HFF-Myc (cell line): ENCODE measurements around the gene PNPLA6.

ENCODE experiments used
- DNase-seq: peaks from one replicate; pipeline ENCODE4 v3.0.0-alpha.2; 2011; ENCODE audit warnings: low read depth; ENCODE audit errors: extremely low read depth
- H3K4me3 ChIP-seq: replicated peaks from 2 replicates; pipeline ENCODE4 v1.5.1; 2011; ENCODE audit warnings: low read depth, mild to moderate bottlenecking, control low read depth, low read length
- CTCF ChIP-seq: IDR thresholded peaks from 2 replicates; pipeline ENCODE4 v1.5.1; 2012; ENCODE audit warnings: mild to moderate bottlenecking, low read depth, low read length, control low read depth; ENCODE audit errors: missing control alignments

The PNPLA6 gene

GRCh38 chr19:7535047-7535997, at the start of gene PNPLA6:
Gene PNPLA6, plus strand, starts transcription at chr19:7535717. Its CDS starts 72 bp downstream, at chr19:7535789.
- peak; percentile 76 for DNase-seq
- peak within 1 kb of the TSS; percentile 63 for H3K4me3 ChIP-seq
- TF ChIP-seq CTCF, result no peak

GRCh38 chr19:7486923-7487322, 48.6 kb upstream of the PNPLA6 start:
- TF ChIP-seq CTCF, result no peak
- H3K4me3 ChIP-seq, result no peak overlapping the region
- no peak for DNase-seq

GRCh38 chr19:7488736-7489353, 46.7 kb upstream of the PNPLA6 start, which contains the start of gene PEX11G:
Gene PEX11G, minus strand, starts transcription at chr19:7489035. Its CDS starts 25 bp downstream, at chr19:7489010.
- no peak for TF ChIP-seq CTCF
- no peak for DNase-seq
- peak within 1 kb of the TSS; percentile 47 for H3K4me3 ChIP-seq

GRCh38 chr19:7489609-7490044, 45.9 kb upstream of the PNPLA6 start:
- H3K4me3 ChIP-seq, result no peak overlapping the region
- TF ChIP-seq CTCF, result no peak

GRCh38 chr19:7492142-7492541, 43.4 kb upstream of the PNPLA6 start:
- H3K4me3 ChIP-seq, result no peak overlapping the region
- no peak for DNase-seq
- TF ChIP-seq CTCF, result no peak

More at GRCh38 chr19:7489609-7490044, 45.9 kb upstream of the PNPLA6 start:
- no peak for DNase-seq

- TF ChIP-seq CTCF, result no peak
- no peak for DNase-seq
- H3K4me3 ChIP-seq, result no peak overlapping the region
These were observed 43.0 kb upstream of the PNPLA6 start for GRCh38 chr19:7492558-7492957.
